OCI-LY7 (cell line): Measurements from ENCODE around the gene KRT6C. TPM values are rescaled to one million over a fixed set of nuclear protein-coding genes. Genes with fewer than 3 reads are reported as not detected.
"Not testable (repeated sequence)": the region's sequence is repeated elsewhere in the genome, so short reads cannot be mapped to it uniquely, and the experiment has no call there.

Source experiments
- BruUV-seq: library from RNA; stranded (reverse); fragments of 400-500 nt; replicated peaks from 2 replicates; lab custom pipeline; 2021; lab: Mats Ljungman, UMichigan
- CTCF ChIA-PET: fragments of 300-600 bp; sonication (Branson Sonifier 250); formaldehyde crosslinking; loops from one replicate; lab custom pipeline; 2022; ENCODE audit warnings: antibody characterized with exemption; ENCODE audit not compliant: unreplicated experiment; lab: Charles Lee
- POLR2A ChIA-PET: fragments of 300-600 bp; sonication (Branson Sonifier 250); formaldehyde crosslinking; loops from one replicate; lab custom pipeline; 2022; ENCODE audit warnings: antibody characterized with exemption; lab: Charles Lee
- DNase-seq: peaks from one replicate; pipeline ENCODE4 v3.0.0-alpha.2; 2015; ENCODE audit warnings: low spot score
- H2AFZ ChIP-seq: fragments of 200-600 bp; sonication (generic), shearing (Covaris generic); 2 replicates; pipeline ENCODE4 v1.6.1; 2014; ENCODE audit warnings: mild to moderate bottlenecking, antibody characterized with exemption, low read length, moderate library complexity
- H3K27ac ChIP-seq: fragments of 200-600 bp; sonication (generic); 2 replicates; pipeline ENCODE4 v1.5.1; 2014; ENCODE audit warnings: mixed run types, low read depth, mild to moderate bottlenecking, moderate library complexity, low read length, inconsistent platforms; ENCODE audit not compliant: poor library complexity, severe bottlenecking
- H3K36me3 ChIP-seq: fragments of 200-600 bp; sonication (generic); 2 replicates; pipeline ENCODE4 v1.6.1; 2014; ENCODE audit warnings: mild to moderate bottlenecking, antibody characterized with exemption, low read length, moderate library complexity, mixed read lengths; ENCODE audit not compliant: insufficient read depth
- H3K4me1 ChIP-seq: fragments of 200-600 bp; sonication (generic); 2 replicates; pipeline ENCODE4 v1.5.1; 2014; ENCODE audit warnings: mild to moderate bottlenecking, low read length; ENCODE audit not compliant: insufficient read depth, poor library complexity, severe bottlenecking
- H3K4me2 ChIP-seq: fragments of 200-600 bp; sonication (generic); 2 replicates; pipeline ENCODE4 v1.6.1; 2014; ENCODE audit warnings: mild to moderate bottlenecking, low read length
- H3K4me3 ChIP-seq: fragments of 200-600 bp; sonication (generic); 2 replicates; pipeline ENCODE4 v1.5.1; 2014; ENCODE audit warnings: mild to moderate bottlenecking, low read depth, low read length; ENCODE audit not compliant: poor library complexity, severe bottlenecking
- H3K79me2 ChIP-seq: fragments of 200-600 bp; sonication (generic); 2 replicates; pipeline ENCODE4 v1.6.1; 2016; ENCODE audit warnings: low read depth, mild to moderate bottlenecking, low read length, moderate library complexity, mixed read lengths; ENCODE audit not compliant: insufficient read depth
- H3K9me2 ChIP-seq: fragments of 200-600 bp; sonication (generic); 2 replicates; pipeline ENCODE4 v1.6.1; 2016; ENCODE audit warnings: mild to moderate bottlenecking, low read length, mixed read lengths; ENCODE audit not compliant: insufficient read depth
- H3K9me3 ChIP-seq: fragments of 200-600 bp; sonication (generic); 2 replicates; pipeline ENCODE4 v1.6.1; 2014; ENCODE audit warnings: mild to moderate bottlenecking, mixed run types, low read length, mixed read lengths
- H4K20me1 ChIP-seq: fragments of 200-600 bp; sonication (generic); 2 replicates; pipeline ENCODE4 v1.6.1; 2014; ENCODE audit warnings: mild to moderate bottlenecking, antibody characterized with exemption, low read length, moderate library complexity, mixed read lengths; ENCODE audit not compliant: insufficient read depth
- EZH2phosphoT487 ChIP-seq: fragments of 200-600 bp; sonication (generic); IDR thresholded peaks from 2 replicates; pipeline ENCODE4 v1.6.1; 2018; ENCODE audit warnings: low read depth, borderline replicate concordance, mild to moderate bottlenecking, mixed run types, antibody characterized with exemption, low read length, moderate library complexity, mixed read lengths
- intact Hi-C: fragments of 100-400 bp; cut with micrococcal nuclease; formaldehyde crosslinking; loops from one replicate; pipeline ENCODE4 v1.10.0; 2022; ENCODE audit not compliant: unreplicated experiment
- total RNA-seq, 2 experiments: library from RNA; depleted of rRNA in 1 of 2; stranded (reverse); fragments of >200 nt in 1 of 2; shearing (Covaris generic) in 1 of 2; gene quantifications; 2 replicates each; pipeline ENCODE4 v1.2.3, GENCODE V29; 2014 to 2022
- TF ChIP-seq, protein P1 (sequence below): fragments of 200-600 bp; sonication (generic); conservative IDR thresholded peaks from 2 replicates; pipeline ENCODE4 v1.5.1; 2014; ENCODE audit warnings: mild to moderate bottlenecking, antibody characterized with exemption, low read length, moderate library complexity, mixed read lengths

KRT6C gene
- total RNA-seq, 2 experiments from 2014 or later, result not detected

GRCh38 chr12:52448228-52448627 lies 25.4 kb downstream of the KRT6C start:
- no peaks in the 10 kb centered on the region for H3K79me2 ChIP-seq
- no peak overlapping the region for H2AFZ ChIP-seq
- no peak overlapping the region for H3K27ac ChIP-seq
- TF ChIP-seq, protein P1, sequence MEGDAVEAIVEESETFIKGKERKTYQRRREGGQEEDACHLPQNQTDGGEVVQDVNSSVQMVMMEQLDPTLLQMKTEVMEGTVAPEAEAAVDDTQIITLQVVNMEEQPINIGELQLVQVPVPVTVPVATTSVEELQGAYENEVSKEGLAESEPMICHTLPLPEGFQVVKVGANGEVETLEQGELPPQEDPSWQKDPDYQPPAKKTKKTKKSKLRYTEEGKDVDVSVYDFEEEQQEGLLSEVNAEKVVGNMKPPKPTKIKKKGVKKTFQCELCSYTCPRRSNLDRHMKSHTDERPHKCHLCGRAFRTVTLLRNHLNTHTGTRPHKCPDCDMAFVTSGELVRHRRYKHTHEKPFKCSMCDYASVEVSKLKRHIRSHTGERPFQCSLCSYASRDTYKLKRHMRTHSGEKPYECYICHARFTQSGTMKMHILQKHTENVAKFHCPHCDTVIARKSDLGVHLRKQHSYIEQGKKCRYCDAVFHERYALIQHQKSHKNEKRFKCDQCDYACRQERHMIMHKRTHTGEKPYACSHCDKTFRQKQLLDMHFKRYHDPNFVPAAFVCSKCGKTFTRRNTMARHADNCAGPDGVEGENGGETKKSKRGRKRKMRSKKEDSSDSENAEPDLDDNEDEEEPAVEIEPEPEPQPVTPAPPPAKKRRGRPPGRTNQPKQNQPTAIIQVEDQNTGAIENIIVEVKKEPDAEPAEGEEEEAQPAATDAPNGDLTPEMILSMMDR, result no peak
- no peak for TF ChIP-seq EZH2phosphoT487
- no peaks in the 10 kb centered on the region for H4K20me1 ChIP-seq
- H3K9me3 ChIP-seq, result no peaks in the 10 kb centered on the region
- H3K9me2 ChIP-seq, result no peaks in the 10 kb centered on the region
- CTCF ChIA-PET, result no interaction called here
- H3K4me3 ChIP-seq, result no peak overlapping the region
- intact Hi-C loops, result no loop called here
- H3K36me3 ChIP-seq, result no peaks in the 10 kb centered on the region
- POLR2A ChIA-PET, result no interaction called here
- no peaks in the 10 kb centered on the region for H3K4me1 ChIP-seq
- no peak for DNase-seq
- no peak overlapping the region for H3K4me2 ChIP-seq
- BruUV-seq, result no TSS peak

DNA sequence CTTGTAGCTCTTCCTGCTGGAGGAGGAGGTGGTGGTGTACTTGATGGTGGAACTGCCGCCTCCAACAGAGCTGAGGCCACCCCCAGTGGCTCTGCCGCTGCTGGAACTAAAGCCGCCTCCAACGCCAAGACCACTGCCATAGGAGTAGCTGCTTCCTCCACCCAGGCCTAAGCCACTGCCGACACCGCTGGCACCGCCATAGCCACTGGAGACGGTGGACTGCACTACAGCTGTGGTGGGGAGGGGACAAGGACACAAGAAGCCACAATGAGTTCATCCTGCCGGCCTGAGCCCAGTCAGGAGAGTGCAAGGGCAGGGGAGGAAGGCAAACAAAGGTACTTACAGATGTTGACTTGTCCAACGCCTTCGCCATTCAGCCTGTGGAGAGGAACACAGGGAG lies 26.4 kb downstream of the KRT6C start:
- H3K9me3 ChIP-seq, H3K4me1 ChIP-seq, H3K36me3 ChIP-seq, intact Hi-C loops, H4K20me1 ChIP-seq, H3K4me3 ChIP-seq, H3K4me2 ChIP-seq, DNase-seq, CTCF ChIA-PET, H3K9me2 ChIP-seq, H2AFZ ChIP-seq, H3K79me2 ChIP-seq, BruUV-seq, H3K27ac ChIP-seq, POLR2A ChIA-PET: not testable (repeated sequence)

GRCh38 chr12:52446367-52447045 lies 27.1 kb downstream of the KRT6C start:
- no TSS peak for BruUV-seq
- no peaks in the 10 kb centered on the region for H3K9me2 ChIP-seq
- CTCF ChIA-PET, result no interaction called here
- no peak overlapping the region for H3K4me2 ChIP-seq
- no peak overlapping the region for H3K4me3 ChIP-seq
- H3K4me1 ChIP-seq, result no peaks in the 10 kb centered on the region
- POLR2A ChIA-PET, result no interaction called here
- H3K36me3 ChIP-seq, result no peaks in the 10 kb centered on the region
- no peaks in the 10 kb centered on the region for H3K9me3 ChIP-seq
- H3K79me2 ChIP-seq, result no peaks in the 10 kb centered on the region
- intact Hi-C loops, result no loop called here
- H2AFZ ChIP-seq, result no peak overlapping the region
- no peak overlapping the region for H3K27ac ChIP-seq
- H4K20me1 ChIP-seq, result no peaks in the 10 kb centered on the region
- TF ChIP-seq, protein P1, result no peak
- TF ChIP-seq EZH2phosphoT487, result no peak
- no peak for DNase-seq
